ENCODE measurements around the gene TNRC6A.

Gene TNRC6A

GRCh38 chr16:24863582-24864437, 134.4 kb downstream of the TNRC6A start:
- in situ Hi-C loops (cut with HindIII; ENCODE audit: low sequenced_read_pairs), result no loop called here

DNA sequence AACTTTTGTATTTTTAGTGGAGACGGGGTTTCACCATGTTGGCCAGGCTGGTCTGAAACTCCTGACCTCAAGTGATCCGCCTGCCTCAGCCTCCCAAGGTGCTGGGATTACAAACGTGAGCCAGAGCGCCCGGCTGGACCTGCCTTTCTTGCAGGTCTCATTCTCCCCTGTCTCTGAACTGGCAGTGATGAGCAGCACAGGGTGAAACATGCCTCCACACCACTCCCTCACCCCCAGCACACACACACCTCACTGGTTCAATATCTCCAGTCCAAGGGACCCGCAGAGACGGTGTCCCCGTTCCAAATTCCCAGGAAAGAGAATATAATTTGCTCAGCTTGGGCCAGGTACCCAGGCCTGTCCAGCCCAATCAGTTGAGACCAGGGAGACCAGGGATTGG, 139.6 kb downstream of the TNRC6A start:
- in situ Hi-C loops (cut with HindIII; ENCODE audit: low sequenced_read_pairs), result no loop called here

DNA sequence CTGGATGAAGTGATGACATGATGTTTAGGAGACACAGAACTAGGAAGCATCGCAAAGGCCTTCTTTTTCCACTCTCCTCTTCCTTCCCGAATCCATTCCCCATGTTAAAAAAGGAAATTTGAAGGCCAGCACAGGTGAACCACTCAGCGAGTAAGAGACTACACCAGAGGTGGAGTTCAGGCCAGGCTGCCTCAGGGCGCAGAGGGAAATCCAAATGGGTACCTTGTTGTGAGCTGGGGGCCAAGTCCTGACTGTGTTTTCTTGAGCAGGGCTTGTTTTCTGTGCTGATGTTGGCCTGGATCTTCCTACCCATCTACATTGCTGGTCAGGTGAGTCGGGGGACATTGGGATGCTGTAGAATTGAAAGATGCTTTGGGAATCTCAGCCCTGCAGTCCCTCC, 142.4 kb downstream of the TNRC6A start:
- in situ Hi-C loops (cut with HindIII; ENCODE audit: low sequenced_read_pairs), result no loop called here

GRCh38 chr16:24873028-24873427, 143.6 kb downstream of the TNRC6A start:
- in situ Hi-C loops (cut with HindIII; ENCODE audit: low sequenced_read_pairs), result no loop called here

DNA sequence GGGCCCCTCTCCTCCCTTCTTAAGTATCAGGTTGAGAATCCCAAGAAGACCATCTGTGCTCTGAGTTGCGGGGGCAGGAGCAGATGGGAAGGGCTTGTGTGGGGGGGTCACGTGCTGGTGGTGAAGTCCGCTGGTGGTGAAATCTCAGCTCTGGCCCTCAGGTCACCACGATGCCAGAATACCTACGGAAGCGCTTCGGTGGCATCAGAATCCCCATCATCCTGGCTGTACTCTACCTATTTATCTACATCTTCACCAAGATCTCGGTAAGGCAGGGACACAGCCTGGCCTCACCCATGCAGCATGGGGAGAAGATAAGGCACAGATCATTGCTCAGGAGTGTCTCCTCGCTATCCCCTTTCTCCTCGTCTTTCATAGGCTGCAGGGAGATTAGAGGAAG, 146.0 kb downstream of the TNRC6A start:
- in situ Hi-C loops (cut with HindIII; ENCODE audit: low sequenced_read_pairs), result no loop called here

Data from DLD1 (cell line).